ENCODE data around the gene ELMOD1. TPM values are rescaled to one million over a fixed set of nuclear protein-coding genes. Genes with fewer than 3 reads are reported as not detected.

Gene ELMOD1
- total RNA-seq, 3 donors from 2014 or later (not counting 1 experiment from before 2014, with no cell fraction given), result not detected

DNA sequence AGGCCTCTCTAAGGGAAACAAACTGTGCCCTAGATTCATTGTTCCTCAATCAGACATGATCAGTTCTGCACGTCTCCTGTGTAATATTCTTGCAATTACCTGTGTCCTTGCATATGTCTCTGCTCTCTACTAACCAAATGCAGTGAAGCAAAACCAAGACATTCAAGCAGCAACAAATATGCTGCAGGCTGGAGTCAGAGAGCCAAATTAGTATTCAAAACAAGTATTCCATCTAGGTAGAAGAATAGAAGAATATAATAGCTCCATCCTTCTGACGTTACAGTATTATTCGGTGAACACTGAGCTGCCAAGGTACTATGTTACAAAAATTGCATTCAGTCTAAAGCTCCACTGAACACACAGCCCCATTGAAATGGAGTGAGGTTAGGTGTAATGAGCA, 69.1 kb downstream of the ELMOD1 start:
- Histone ChIP-seq H3K36me3 (ENCODE audit: control insufficient read depth, insufficient read depth, low read length) (no peaks in the 10 kb centered on the region), H3K4me3 (ENCODE audit: low read length) (no peak overlapping the region), H3K27me3 (ENCODE audit: control insufficient read depth, insufficient read depth, low read length) (no peaks in the 10 kb centered on the region), H3K4me1 (ENCODE audit: control insufficient read depth, insufficient read depth, low read length) (no peaks in the 10 kb centered on the region), H3K9me3 (ENCODE audit: control insufficient read depth, insufficient read depth, low read length) (no peaks in the 10 kb centered on the region), H3K27ac (ENCODE audit: low read length) (no peak overlapping the region)
- Mint-ChIP-seq H3K27ac (no peak overlapping the region), H3K36me3 (no peaks in the 10 kb centered on the region), H3K9me3 (no peaks in the 10 kb centered on the region), H3K4me1 (no peaks in the 10 kb centered on the region), H3K27me3 (ENCODE audit: low read depth in 2 of 2) (peaks cover 2 to 6% of the 10 kb centered on the region in 2 donors), H3K4me3 (no peak overlapping the region)
- no peak for DNase-seq
- TF ChIP-seq, protein P1, sequence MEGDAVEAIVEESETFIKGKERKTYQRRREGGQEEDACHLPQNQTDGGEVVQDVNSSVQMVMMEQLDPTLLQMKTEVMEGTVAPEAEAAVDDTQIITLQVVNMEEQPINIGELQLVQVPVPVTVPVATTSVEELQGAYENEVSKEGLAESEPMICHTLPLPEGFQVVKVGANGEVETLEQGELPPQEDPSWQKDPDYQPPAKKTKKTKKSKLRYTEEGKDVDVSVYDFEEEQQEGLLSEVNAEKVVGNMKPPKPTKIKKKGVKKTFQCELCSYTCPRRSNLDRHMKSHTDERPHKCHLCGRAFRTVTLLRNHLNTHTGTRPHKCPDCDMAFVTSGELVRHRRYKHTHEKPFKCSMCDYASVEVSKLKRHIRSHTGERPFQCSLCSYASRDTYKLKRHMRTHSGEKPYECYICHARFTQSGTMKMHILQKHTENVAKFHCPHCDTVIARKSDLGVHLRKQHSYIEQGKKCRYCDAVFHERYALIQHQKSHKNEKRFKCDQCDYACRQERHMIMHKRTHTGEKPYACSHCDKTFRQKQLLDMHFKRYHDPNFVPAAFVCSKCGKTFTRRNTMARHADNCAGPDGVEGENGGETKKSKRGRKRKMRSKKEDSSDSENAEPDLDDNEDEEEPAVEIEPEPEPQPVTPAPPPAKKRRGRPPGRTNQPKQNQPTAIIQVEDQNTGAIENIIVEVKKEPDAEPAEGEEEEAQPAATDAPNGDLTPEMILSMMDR (IDR thresholded peaks at IDR 0.05), result no peak
- WGBS (ENCODE audit: insufficient coverage), result 84% methylated on average over 1 of the region's 3 CpGs
- intact Hi-C loops (cut with micrococcal nuclease), result no loop called here
- ATAC-seq, result no peak

- Histone ChIP-seq H3K9me3 (ENCODE audit: control insufficient read depth, insufficient read depth, low read length) (no peaks in the 10 kb centered on the region), H3K27ac (ENCODE audit: low read length) (no peak overlapping the region), H3K4me3 (ENCODE audit: low read length) (no peak overlapping the region), H3K27me3 (ENCODE audit: control insufficient read depth, insufficient read depth, low read length) (no peaks in the 10 kb centered on the region), H3K36me3 (ENCODE audit: control insufficient read depth, insufficient read depth, low read length) (no peaks in the 10 kb centered on the region), H3K4me1 (ENCODE audit: control insufficient read depth, insufficient read depth, low read length) (no peaks in the 10 kb centered on the region)
- no peaks in the 10 kb centered on the region for H3K4me1 Mint-ChIP-seq
- ATAC-seq (no peak), DNase-seq (no peak)
- TF ChIP-seq, protein P1 (IDR thresholded peaks at IDR 0.05), result no peak
- H3K27ac Mint-ChIP-seq, result no peak overlapping the region
- intact Hi-C loops (cut with micrococcal nuclease), result no loop called here
- no peaks in the 10 kb centered on the region for H3K9me3 Mint-ChIP-seq
- no peaks in the 10 kb centered on the region for H3K36me3 Mint-ChIP-seq
- H3K4me3 Mint-ChIP-seq, result no peak overlapping the region
- peaks cover 6% of the 10 kb centered on the region in 2 donors for H3K27me3 Mint-ChIP-seq (ENCODE audit: low read depth in 2 of 2)
- WGBS (ENCODE audit: insufficient coverage), result 100% methylated on average over 1 of the region's 1 CpG
Observed at GRCh38 chr11:107661656-107662055, 70.7 kb downstream of the ELMOD1 start.

DNA sequence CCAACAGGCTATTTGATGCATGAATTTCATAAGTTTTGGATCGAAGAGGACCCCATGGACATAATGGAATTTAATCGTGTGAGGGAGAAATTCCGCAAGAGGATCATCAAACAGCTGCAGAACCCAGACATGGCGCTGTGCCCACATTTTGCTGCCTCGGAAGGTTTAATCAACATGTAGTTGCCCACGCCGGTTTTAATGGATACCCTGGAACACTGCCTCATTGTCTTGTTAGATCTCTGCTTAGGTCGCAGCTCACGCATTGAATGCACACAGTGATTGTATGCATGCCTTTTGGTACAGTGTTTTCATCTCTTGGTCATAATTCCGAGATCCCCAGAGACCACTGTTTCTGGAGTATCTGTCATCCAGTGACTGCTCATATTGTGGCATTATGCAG, 74.1 kb downstream of the ELMOD1 start:
- no peaks in the 10 kb centered on the region for H3K4me1 ChIP-seq (ENCODE audit: control insufficient read depth, insufficient read depth, low read length)
- no peak overlapping the region for H3K27ac Mint-ChIP-seq
- H3K4me1 Mint-ChIP-seq, result no peaks in the 10 kb centered on the region
- no peak overlapping the region for H3K27ac ChIP-seq (ENCODE audit: low read length)
- no peak for ATAC-seq
- H3K4me3 Mint-ChIP-seq, result no peak overlapping the region
- TF ChIP-seq, protein P1 (IDR thresholded peaks at IDR 0.05), result no peak
- peaks cover 6% of the 10 kb centered on the region in 2 donors for H3K27me3 Mint-ChIP-seq (ENCODE audit: low read depth in 2 of 2)
- no peaks in the 10 kb centered on the region for H3K9me3 ChIP-seq (ENCODE audit: control insufficient read depth, insufficient read depth, low read length)
- no peaks in the 10 kb centered on the region for H3K36me3 Mint-ChIP-seq
- H3K4me3 ChIP-seq (ENCODE audit: low read length), result no peak overlapping the region
- intact Hi-C loops (cut with micrococcal nuclease), result no loop called here
- WGBS (ENCODE audit: insufficient coverage), result 90% methylated on average over 10 of the region's 10 CpGs
- no peaks in the 10 kb centered on the region for H3K9me3 Mint-ChIP-seq
- no peak for DNase-seq
- H3K36me3 ChIP-seq (ENCODE audit: control insufficient read depth, insufficient read depth, low read length), result no peaks in the 10 kb centered on the region
- H3K27me3 ChIP-seq (ENCODE audit: control insufficient read depth, insufficient read depth, low read length), result no peaks in the 10 kb centered on the region

DNA sequence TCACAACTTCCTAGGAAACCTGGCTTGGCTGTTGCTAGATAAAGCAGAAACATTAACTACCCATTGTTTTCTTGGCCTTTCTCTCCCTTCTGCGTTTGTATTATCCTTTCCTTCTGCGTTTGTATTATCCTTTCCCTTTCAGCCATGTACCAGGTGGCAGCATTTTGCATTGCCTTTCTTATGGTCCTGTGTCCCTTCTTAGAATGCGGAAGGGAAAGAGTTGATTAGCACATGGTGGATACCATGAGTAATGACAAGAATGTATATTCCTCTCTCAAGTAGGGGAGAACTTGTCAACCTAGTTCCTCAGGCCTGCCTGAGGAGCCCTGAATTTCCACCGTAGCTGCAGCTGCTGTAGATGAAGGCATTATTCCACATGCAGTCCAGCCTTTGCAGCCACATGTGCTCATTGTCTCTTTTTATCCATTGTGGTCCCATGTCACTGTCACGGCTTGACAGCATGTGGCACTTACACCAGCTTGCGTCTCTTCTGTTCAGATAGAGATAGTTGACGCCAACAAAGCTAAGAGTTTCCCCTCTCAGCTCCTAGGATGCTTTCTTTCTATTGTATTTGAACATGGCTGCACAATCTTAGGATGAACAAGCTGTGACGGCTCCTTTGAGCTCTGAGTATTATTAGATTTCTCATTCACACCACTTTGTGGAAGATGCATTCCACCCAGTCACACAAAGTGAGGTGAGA, 76.1 kb downstream of the ELMOD1 start:
- Histone ChIP-seq H3K36me3 (ENCODE audit: control insufficient read depth, insufficient read depth, low read length) (no peaks in the 10 kb centered on the region), H3K9me3 (ENCODE audit: control insufficient read depth, insufficient read depth, low read length) (no peaks in the 10 kb centered on the region), H3K27me3 (ENCODE audit: control insufficient read depth, insufficient read depth, low read length) (no peaks in the 10 kb centered on the region), H3K27ac (ENCODE audit: low read length) (no peak overlapping the region), H3K4me1 (ENCODE audit: control insufficient read depth, insufficient read depth, low read length) (no peaks in the 10 kb centered on the region), H3K4me3 (ENCODE audit: low read length) (no peak overlapping the region)
- intact Hi-C loops (cut with micrococcal nuclease), result no loop called here
- TF ChIP-seq, protein P1 (IDR thresholded peaks at IDR 0.05), result no peak
- Mint-ChIP-seq H3K36me3 (no peaks in the 10 kb centered on the region), H3K4me1 (no peaks in the 10 kb centered on the region), H3K9me3 (no peaks in the 10 kb centered on the region), H3K27ac (no peak overlapping the region), H3K27me3 (ENCODE audit: low read depth in 2 of 2) (peaks cover 6% of the 10 kb centered on the region in 2 donors), H3K4me3 (no peak overlapping the region)
- DNase-seq, result no peak
- ATAC-seq, result no peak
- 52% methylated on average over 7 of the region's 8 CpGs for WGBS (ENCODE audit: insufficient coverage)
